HG02610 (cell line): ENCODE data around the gene BLTP3A.
"Not testable (repeated sequence)": the region's sequence is repeated elsewhere in the genome, so short reads cannot be mapped to it uniquely, and the experiment has no call there.

ENCODE experiments used
- ATAC-seq: cut with Tn5 transposase; IDR thresholded peaks from one replicate; pipeline ENCODE4 v1.9.1; 2021; ENCODE audit warnings: mild to moderate bottlenecking, moderate library complexity; ENCODE audit not compliant: unreplicated experiment

Gene BLTP3A

DNA sequence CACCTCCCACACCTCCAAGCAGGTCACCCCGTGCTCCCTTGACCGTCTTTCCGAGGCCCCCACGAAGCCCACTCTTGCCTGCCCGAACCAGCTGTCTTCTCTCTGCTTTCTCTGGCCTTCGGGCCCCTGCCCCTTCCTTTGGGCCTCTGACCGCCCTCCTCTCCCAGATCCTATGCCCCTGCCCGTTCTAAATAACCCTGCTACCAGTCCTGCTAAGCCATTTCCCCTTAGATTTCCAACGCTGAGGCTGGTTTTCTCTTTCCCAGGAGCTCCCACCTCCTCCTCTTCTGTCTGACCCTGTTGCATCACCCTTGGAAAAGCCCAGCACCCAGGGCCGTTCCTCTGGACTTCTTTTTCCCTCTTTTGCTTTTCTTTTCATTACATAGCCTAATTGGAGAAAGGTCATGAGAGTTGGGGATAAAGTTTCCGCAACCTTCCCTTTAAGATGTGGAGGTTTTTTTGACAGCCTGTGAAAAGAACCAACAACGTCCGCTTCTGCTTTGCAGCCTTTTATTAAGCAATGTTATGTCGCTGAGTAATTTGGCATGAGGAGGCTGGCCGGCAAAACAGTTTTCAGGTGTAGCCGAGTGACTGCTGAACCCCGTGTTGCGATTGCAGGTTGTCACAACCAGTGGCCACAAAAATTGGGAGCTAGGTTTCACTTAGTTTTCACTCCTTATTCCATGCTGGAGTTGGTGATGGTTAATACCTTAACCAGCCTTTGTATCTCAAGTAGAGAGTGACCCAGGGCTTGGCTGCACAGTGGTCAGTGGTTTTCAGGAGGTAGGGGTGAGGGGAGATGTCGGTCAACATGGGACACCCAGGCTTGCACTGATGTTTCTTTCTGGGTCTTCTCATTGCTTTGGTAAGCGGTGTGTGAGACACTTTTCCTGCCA, 970 bp downstream of the BLTP3A start:
- no peak for ATAC-seq

- no peak for ATAC-seq
Measured at GRCh38 chr6:34793877-34794276, 2.0 kb downstream of the BLTP3A start.

DNA sequence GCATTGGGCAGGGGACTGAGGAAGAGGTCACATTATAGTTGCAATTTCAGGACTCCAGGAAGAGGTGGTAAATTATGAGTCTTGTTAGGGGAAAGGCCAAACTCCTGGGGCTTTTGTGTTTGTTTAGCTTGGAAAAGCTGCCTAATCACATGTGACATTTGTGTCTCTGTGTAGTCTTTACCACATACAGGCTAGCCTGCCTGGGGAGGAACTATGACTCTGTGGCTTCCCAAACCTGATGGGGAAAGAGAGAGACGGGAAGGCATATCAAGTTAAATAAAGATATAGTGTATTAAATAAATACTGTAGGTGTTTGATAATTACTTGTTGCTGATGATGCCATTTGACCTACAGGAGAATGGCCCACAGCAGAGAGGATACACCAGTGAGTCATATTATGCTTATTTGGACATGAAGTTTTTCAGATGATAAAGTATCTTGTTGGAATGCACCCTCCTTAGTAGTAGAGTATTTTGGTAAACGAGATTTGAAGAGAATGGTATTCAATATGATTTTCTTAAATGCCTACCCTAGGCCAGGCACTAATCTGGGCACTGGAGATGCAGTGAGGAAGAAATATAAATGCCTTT, 4.0 kb downstream of the BLTP3A start:
- no peak for ATAC-seq

- no peak for ATAC-seq
Measured at GRCh38 chr6:34798057-34798456, 6.2 kb downstream of the BLTP3A start.

DNA sequence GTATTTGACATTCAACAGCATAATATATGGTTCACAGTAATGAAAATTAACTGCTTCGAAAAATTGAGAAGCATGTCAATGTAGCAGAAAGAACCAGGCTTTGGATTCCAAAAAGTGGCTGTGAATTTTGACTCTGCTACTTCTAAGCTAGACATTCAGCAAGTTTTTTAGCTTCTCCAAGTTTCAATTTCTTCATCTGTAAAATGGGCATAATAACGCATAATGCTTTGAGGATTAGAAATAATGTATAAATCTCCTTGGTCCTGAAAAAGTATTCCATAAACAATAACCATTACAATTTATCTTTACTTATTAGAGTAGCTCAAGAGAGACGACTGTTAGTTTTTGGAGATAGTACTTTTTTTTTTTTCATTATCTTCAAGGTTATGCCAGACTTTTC, 7.7 kb downstream of the BLTP3A start:
- ATAC-seq: no peak

DNA sequence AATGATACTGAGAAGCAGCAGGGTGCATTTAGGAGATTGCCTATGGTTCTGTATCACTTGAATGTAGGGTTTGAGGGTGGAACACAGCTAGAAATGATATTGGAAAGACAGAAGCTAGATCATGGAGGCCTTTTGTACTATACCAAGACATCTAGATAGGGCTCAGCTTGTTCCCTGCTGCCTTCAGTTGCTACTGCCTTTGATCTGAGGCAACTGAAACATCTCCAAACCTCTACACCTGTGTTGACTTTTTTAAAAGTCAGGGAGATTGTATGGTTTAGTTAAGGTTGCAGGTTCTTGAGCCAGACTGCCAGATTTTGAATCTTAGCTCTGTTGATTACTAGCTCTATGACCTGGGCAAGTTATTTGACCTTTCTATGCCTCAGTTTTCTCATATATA, 12.7 kb downstream of the BLTP3A start:
- ATAC-seq: no peak

DNA sequence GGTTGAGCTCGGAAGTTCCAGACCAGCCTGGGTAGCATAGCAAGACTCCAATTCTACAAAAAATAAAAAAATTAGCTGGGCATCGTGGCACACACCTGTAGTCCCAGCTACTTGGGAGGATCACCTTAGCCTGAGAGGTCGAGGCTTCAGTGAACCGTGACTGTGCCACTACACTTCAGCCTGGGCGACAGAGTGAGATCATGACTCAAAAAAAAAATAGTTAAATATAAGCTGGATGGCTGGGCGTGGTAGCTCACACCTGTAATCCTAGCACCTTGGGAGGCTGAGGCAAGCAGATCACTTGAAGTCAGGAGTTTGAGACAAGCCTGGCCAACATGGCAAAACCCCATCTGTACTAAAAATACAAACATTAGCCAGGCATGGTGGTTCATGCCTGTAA, 13.2 kb downstream of the BLTP3A start:
- ATAC-seq: not testable (repeated sequence)

DNA sequence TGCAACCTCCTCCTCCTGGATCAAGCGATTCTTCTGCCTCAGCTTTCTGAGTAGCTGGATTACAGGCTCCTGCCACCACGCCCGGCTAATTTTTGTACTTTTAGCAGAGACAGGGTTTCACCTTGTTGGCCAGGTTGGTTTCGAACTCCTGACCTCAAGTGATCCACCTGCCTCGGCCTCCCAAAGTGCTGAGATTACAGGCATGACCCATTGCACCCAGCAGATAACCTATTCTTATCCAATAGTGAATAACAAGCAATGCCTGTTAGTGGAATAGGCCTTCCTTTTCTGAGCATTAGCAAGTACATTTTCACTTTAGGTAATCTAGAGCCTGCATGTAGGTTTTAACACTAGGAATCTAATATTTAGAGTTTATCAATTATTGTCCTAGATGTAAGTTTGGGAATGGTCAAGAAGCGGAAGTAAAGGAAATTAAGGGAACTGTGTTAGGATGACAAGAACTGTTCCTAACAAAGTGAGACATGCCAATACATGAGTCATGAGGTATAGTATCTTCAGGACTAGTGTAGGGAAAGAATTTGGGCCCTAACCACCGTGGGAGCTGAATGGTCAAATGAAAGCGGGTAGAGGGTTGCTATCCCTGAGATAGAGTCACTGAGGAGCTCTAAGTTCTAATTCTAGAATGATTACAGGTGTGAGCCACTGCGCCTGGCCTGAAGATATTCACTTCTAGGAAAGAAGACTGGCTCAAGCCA, 15.0 kb downstream of the BLTP3A start:
- no peak for ATAC-seq

GRCh38 chr6:34808473-34808872, 16.6 kb downstream of the BLTP3A start:
- not testable (repeated sequence) for ATAC-seq

- ATAC-seq: not testable (repeated sequence)
Measured at GRCh38 chr6:34809419-34809818, 17.5 kb downstream of the BLTP3A start.

- ATAC-seq: no peak
Measured at GRCh38 chr6:34810017-34810882, 18.4 kb downstream of the BLTP3A start.

DNA sequence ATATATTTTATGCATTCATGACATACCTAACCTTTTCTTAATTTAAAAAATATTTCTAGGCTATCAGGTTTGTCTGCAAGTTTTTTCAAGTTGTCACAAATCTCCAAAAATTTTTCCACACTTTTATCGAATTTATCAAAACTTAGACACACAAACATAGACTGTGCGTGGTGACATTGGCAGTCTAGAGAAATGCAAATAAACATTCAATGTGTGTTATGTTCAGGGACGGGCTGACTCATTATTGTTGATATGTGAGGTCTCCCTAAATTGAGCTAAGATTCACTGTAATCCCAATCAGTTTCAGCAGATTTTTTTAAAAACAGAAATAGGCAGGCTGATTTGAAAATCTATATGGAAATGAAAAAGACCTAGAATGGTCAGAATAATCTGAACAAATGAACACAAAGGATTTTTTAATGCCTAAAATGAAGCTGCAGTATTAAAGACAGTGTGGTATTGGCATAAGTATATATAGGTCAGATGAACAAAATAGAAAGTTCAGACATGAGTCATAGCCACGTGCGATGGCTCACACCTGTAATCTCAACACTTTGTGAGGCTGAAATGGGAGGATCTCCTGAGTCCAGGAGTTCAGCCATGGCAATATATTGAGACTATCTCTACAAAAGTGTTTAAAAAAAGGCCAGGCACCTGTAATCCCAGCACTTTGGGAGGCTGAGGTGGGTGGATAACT, 19.2 kb downstream of the BLTP3A start:
- peak; percentile 94 for ATAC-seq

DNA sequence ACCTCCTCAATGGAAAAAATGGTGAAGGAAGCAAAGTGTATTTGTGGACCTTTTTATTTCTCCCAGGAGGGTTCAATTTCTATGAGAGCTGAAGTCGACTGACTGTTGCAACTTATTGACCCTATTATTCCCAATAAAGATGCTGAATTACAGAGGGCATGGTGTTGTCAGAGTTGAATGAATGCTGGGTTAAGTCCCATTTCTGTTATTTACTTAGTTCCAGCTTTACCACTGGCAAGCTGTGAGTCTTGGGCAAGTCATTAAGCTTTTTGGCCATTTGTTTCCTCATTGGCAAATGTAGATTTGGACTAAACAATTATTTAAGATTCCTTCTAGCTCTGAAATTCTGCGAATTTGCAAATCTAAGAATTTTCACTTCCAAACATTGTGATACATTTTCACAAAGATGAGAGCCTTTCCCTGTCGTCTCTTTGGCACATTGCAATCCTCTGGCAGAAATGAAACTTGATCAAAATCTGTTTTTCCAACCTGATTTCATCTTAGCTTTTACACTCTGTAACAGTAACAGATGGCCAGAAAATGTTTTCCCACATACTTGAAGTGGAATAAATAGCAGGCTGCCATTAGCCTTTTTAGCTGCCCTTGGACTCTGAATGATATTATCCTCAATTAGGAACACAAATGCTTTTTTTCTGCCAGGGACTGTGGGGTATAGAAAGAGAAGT, 21.3 kb downstream of the BLTP3A start:
- ATAC-seq: no peak

- no peak for ATAC-seq
Measured at GRCh38 chr6:34816635-34817301, 24.9 kb downstream of the BLTP3A start.

- ATAC-seq: no peak
Measured at GRCh38 chr6:34817446-34817845, 25.6 kb downstream of the BLTP3A start.

GRCh38 chr6:34818872-34819570, 27.1 kb downstream of the BLTP3A start:
- not testable (repeated sequence) for ATAC-seq

DNA sequence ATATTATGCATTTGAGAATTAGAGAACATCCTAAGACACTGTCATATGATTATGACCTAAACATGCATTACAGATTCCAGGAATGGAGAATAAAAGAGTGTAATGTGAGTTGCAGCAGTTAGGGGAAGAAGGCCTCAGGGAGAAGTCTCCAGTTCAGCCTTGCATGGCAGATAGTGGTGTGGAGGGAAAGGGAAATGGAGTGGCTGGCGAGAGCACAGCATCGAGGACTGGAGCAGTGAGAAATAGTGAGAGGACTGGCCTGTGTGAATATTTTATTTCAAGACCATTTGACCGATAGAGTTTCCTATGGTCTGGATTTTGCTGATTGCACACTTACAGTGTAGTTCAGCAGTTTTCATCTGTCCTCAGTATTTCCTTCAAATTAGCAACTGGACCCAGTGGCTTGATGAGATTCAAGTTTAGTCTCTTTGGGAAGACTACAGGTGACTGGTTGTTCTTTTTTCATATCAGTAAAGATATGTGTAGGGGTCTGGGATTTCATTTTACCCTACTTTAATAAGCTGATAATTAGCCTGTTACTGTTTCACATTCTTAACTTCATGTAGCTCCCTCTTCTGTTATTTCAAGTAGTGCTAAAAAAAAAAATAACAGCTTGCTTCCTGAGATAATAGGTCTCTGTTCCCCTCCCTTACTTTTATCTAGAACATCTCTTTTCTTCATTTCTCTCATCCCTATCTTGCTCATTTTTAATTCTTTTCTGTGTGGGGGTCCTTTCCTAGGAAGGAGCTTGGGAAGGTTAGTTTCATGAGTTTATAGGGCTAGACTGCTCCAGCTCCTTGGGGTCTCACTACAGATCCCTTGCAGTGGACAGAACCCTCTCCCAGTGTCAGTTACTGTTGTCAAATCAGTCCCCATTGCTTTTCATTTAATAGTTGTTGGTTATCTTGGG, 27.9 kb downstream of the BLTP3A start:
- no peak for ATAC-seq
